Colonic mucosa (tissue), 4 donors: ENCODE measurements around the gene INTS11. TPM values are rescaled to one million over a fixed set of nuclear protein-coding genes. Genes with fewer than 3 reads are reported as not detected.

Experiments used
- DNase-seq: peaks from one replicate; pipeline ENCODE4 v3.0.0-alpha.2; 2020
- H3K27ac ChIP-seq: fragments of 200-600 bp; one replicate; pipeline ENCODE4 v1.8.0; 2021
- H3K27me3 ChIP-seq: fragments of 200-600 bp; one replicate; pipeline ENCODE4 v1.8.0; 2021
- H3K36me3 ChIP-seq: fragments of 200-600 bp; one replicate; pipeline ENCODE4 v1.8.0; 2021
- H3K4me1 ChIP-seq: fragments of 200-600 bp; one replicate; pipeline ENCODE4 v1.8.0; 2021; ENCODE audit warnings: mild to moderate bottlenecking
- H3K4me3 ChIP-seq: fragments of 200-600 bp; one replicate; pipeline ENCODE4 v1.8.0; 2021
- H3K9ac ChIP-seq, 2 donors: one replicate each; pipeline ENCODE4 v1.7.0; 2013; ENCODE audit warnings: control low read depth in 2 of 2, low read depth in 2 of 2, low read length in 2 of 2
- H3K9me3 ChIP-seq: fragments of 200-600 bp; one replicate; pipeline ENCODE4 v1.8.0; 2021
- intact Hi-C: fragments of 100-400 bp; cut with DNase I; formaldehyde crosslinking; loops from one replicate; pipeline ENCODE4 v1.14.1; 2022
- total RNA-seq, 2 donors: library from RNA; stranded (reverse); fragmentation: NEBNext Ultra II Directional in 1 of 2; extraction: Animal tissue kit (Norgen Biotek cat#: 25700) in 1 of 2; gene quantifications; one replicate each; pipeline ENCODE4 v1.2.1, GENCODE V29; 2021
- TF ChIP-seq, protein P1 (sequence below): fragments of 200-600 bp; IDR thresholded peaks from one replicate; pipeline ENCODE4 v1.8.0; 2022; ENCODE audit warnings: antibody characterized with exemption, mild to moderate bottlenecking
- donor health status: healthy.
- donor health status: DM: no; HTN: no; CAD: no.
- donor health status: DM: no; HTN: no; CAD: no.

INTS11 gene
- total RNA-seq, 2 donors from 2014 or later = 70.6 to 126 TPM

DNA sequence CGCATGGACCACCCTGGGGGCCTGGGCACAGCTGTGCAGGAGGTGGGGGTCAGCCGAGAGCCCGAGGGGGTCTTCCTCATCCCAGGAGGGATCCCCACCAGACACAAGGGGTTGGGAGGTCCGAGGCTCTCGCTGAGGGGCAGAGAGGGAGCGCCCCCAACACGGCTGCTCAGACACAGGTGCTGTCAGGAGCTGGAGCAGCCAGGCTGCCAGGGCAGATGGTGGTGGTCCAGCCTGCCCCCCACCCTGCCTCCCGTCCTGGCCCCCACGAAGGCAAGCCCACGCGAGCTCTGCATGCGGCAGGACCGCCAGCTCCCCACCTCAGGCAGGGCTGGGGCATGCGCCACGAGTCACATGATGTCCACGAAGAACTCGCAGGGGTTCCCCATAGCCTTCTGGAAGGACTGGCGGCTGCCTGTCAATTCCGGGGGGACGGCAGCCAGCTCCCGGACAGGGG, 11.4 kb upstream of the INTS11 start:
- Histone ChIP-seq H3K36me3 (no peaks in the 10 kb centered on the region), H3K27me3 (no peaks in the 10 kb centered on the region), H3K9ac (no peak overlapping the region), H3K9me3 (no peaks in the 10 kb centered on the region), H3K4me1 (no peaks in the 10 kb centered on the region), H3K4me3 (no peak overlapping the region), H3K27ac (no peak overlapping the region)
- no peak for DNase-seq
- TF ChIP-seq, protein P1, sequence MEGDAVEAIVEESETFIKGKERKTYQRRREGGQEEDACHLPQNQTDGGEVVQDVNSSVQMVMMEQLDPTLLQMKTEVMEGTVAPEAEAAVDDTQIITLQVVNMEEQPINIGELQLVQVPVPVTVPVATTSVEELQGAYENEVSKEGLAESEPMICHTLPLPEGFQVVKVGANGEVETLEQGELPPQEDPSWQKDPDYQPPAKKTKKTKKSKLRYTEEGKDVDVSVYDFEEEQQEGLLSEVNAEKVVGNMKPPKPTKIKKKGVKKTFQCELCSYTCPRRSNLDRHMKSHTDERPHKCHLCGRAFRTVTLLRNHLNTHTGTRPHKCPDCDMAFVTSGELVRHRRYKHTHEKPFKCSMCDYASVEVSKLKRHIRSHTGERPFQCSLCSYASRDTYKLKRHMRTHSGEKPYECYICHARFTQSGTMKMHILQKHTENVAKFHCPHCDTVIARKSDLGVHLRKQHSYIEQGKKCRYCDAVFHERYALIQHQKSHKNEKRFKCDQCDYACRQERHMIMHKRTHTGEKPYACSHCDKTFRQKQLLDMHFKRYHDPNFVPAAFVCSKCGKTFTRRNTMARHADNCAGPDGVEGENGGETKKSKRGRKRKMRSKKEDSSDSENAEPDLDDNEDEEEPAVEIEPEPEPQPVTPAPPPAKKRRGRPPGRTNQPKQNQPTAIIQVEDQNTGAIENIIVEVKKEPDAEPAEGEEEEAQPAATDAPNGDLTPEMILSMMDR = no peak
- intact Hi-C loops = no loop called here

DNA sequence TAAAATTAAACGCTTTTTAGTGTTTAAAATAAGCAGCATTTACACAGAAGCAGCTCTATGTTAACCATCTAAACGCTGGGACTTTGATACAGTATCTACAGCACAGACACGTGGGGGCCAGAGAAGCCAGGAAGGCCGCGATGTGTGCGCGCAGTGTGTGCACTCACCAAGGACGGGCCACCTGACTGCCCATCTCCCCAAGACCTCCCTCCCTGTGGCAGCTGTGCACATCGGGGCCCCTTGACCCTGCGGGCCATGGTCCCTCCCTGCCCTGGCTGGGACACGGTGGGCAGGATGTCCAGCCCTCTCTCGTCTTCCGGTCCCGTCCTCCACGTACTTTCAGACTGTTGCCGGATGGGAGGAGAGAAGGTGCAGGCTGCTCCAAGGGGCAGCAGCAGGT, 10.8 kb upstream of the INTS11 start:
- TF ChIP-seq, protein P1 = no peak
- no peak overlapping the region for H3K4me3 ChIP-seq
- DNase-seq = no peak
- no peak overlapping the region for H3K9ac ChIP-seq
- no peaks in the 10 kb centered on the region for H3K27me3 ChIP-seq
- H3K27ac ChIP-seq = no peak overlapping the region
- intact Hi-C loops = no loop called here
- no peaks in the 10 kb centered on the region for H3K36me3 ChIP-seq
- no peaks in the 10 kb centered on the region for H3K4me1 ChIP-seq
- H3K9me3 ChIP-seq = no peaks in the 10 kb centered on the region

DNA sequence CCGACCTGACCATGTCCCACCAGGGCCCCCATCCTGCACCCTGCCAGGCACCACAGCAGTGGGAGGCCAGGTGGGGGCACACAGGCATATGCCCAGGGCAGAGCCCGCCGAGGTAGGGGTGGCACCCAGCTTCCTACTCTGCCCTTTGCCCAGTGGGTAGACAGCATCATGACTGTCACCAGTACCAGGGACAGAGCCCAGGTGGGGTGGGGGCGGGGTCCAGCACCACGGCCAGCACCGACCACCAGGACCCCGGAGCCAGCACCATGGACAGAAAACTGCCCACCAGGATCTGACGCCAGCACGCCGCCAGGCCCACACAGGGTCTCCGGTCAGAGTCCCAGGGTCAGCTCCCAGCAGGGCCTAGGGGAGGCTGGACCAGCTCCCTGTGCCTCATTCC, 10.4 kb upstream of the INTS11 start:
- Histone ChIP-seq H3K4me3 (no peak overlapping the region), H3K27me3 (no peaks in the 10 kb centered on the region), H3K4me1 (no peaks in the 10 kb centered on the region), H3K9ac (no peak overlapping the region), H3K9me3 (no peaks in the 10 kb centered on the region), H3K27ac (no peak overlapping the region), H3K36me3 (no peaks in the 10 kb centered on the region)
- TF ChIP-seq, protein P1 = no peak
- intact Hi-C loops = no loop called here
- no peak for DNase-seq

DNA sequence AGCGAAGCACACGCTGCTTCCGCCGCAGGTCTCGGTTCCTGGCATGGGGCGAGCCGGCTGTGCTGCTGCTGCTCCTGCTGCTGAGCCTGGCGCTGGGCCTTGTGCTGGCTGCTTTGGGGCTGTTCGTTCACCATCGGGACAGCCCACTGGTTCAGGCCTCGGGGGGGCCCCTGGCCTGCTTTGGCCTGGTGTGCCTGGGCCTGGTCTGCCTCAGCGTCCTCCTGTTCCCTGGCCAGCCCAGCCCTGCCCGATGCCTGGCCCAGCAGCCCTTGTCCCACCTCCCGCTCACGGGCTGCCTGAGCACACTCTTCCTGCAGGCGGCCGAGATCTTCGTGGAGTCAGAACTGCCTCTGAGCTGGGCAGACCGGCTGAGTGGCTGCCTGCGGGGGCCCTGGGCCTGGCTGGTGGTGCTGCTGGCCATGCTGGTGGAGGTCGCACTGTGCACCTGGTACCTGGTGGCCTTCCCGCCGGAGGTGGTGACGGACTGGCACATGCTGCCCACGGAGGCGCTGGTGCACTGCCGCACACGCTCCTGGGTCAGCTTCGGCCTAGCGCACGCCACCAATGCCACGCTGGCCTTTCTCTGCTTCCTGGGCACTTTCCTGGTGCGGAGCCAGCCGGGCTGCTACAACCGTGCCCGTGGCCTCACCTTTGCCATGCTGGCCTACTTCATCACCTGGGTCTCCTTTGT, 9.2 kb upstream of the INTS11 start:
- Histone ChIP-seq H3K27me3 (no peaks in the 10 kb centered on the region), H3K9me3 (no peaks in the 10 kb centered on the region), H3K36me3 (no peaks in the 10 kb centered on the region), H3K27ac (no peak overlapping the region), H3K4me3 (no peak overlapping the region), H3K4me1 (no peaks in the 10 kb centered on the region), H3K9ac (no peak overlapping the region)
- intact Hi-C loops = no loop called here
- TF ChIP-seq, protein P1 = no peak
- DNase-seq = no peak

- Histone ChIP-seq H3K27ac (no peak overlapping the region), H3K9me3 (no peaks in the 10 kb centered on the region), H3K27me3 (no peaks in the 10 kb centered on the region), H3K36me3 (no peaks in the 10 kb centered on the region), H3K9ac (no peak overlapping the region), H3K4me1 (no peaks in the 10 kb centered on the region), H3K4me3 (no peak overlapping the region)
- intact Hi-C loops = no loop called here
- no peak for DNase-seq
- TF ChIP-seq, protein P1 = no peak
Measured at GRCh38 chr1:1332774-1333480, 8.5 kb upstream of the INTS11 start.
